GM13976 (cell line): Measurements from ENCODE around the gene VTA1.
A peak's percentile ranks its signal among the peaks of the same experiment; 100 is the strongest.

Experiments used
- DNase-seq: peaks from one replicate; pipeline ENCODE4 v3.0.0; 2012; ENCODE audit warnings: low spot score
- CTCF ChIP-seq: IDR thresholded peaks from 2 replicates; pipeline ENCODE4 v1.5.1; 2012; ENCODE audit warnings: borderline replicate concordance, mild to moderate bottlenecking; ENCODE audit not compliant: insufficient read depth; ENCODE audit errors: extremely low read depth, missing control alignments, control extremely low read depth
- in situ Hi-C: fragments of 300-500 bp; cut with MboI; formaldehyde crosslinking; loops from one replicate; pipeline ENCODE4 v1.12.0; 2022; ENCODE audit warnings: low sequenced_read_pairs, mixed read lengths, inconsistent platforms; ENCODE audit not compliant: unreplicated experiment

The VTA1 gene

GRCh38 chr6:142192343-142192742, 45.3 kb downstream of the VTA1 start:
- in situ Hi-C loops = no loop called here
- DNase-seq = no peak
- no peak for TF ChIP-seq CTCF

DNA sequence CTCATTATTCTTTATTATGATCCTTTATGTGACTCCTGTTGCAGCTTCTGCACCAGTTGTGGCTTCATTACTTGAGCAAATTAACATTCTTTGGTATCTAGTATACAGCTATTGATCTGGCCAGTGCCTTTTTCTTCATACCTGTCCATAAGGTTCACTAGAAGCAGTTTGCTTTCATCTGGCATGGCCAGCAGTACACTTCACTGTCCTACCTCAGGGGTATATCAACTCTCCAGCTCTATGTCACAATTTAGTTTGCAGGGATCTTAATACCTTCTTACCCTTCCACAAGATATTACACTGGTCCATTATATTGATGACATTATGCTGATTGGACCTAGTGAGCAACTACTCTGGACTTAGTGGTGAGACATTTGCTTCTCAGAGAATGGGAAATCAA, 46.6 kb downstream of the VTA1 start:
- DNase-seq = no peak
- in situ Hi-C loops = no loop called here
- no peak for TF ChIP-seq CTCF

GRCh38 chr6:142195862-142196541, 48.9 kb downstream of the VTA1 start:
- no peak for TF ChIP-seq CTCF
- in situ Hi-C loops = no loop called here
- DNase-seq = no peak

- in situ Hi-C loops = no loop called here
- no peak for DNase-seq
- TF ChIP-seq CTCF = no peak
Observed at GRCh38 chr6:142200846-142201628, 54.0 kb downstream of the VTA1 start.

GRCh38 chr6:142207265-142207877, 60.3 kb downstream of the VTA1 start:
- peak; percentile 30 for TF ChIP-seq CTCF
- no peak for DNase-seq
- in situ Hi-C loops = no loop called here

- in situ Hi-C loops = no loop called here
- TF ChIP-seq CTCF = no peak
- DNase-seq = no peak
Observed at GRCh38 chr6:142210606-142211005, 63.5 kb downstream of the VTA1 start.
